AG09309 (cell line): ENCODE measurements around the gene INTS6.

Experiments
- DNase-seq: peaks from one replicate; pipeline ENCODE4 v3.0.0-alpha.2; 2010; ENCODE audit warnings: low read depth
- H3K4me3 ChIP-seq: 2 replicates; pipeline ENCODE4 v1.5.1; 2011; ENCODE audit warnings: mild to moderate bottlenecking, low read depth, low read length, moderate library complexity; ENCODE audit not compliant: control insufficient read depth
- TF ChIP-seq, protein P1 (sequence below): IDR thresholded peaks from 2 replicates; pipeline ENCODE4 v1.5.1; 2011; ENCODE audit warnings: mild to moderate bottlenecking, low read depth, low read length, inconsistent platforms; ENCODE audit not compliant: insufficient read depth, control insufficient read depth; ENCODE audit errors: missing control alignments

The INTS6 gene, protein sequence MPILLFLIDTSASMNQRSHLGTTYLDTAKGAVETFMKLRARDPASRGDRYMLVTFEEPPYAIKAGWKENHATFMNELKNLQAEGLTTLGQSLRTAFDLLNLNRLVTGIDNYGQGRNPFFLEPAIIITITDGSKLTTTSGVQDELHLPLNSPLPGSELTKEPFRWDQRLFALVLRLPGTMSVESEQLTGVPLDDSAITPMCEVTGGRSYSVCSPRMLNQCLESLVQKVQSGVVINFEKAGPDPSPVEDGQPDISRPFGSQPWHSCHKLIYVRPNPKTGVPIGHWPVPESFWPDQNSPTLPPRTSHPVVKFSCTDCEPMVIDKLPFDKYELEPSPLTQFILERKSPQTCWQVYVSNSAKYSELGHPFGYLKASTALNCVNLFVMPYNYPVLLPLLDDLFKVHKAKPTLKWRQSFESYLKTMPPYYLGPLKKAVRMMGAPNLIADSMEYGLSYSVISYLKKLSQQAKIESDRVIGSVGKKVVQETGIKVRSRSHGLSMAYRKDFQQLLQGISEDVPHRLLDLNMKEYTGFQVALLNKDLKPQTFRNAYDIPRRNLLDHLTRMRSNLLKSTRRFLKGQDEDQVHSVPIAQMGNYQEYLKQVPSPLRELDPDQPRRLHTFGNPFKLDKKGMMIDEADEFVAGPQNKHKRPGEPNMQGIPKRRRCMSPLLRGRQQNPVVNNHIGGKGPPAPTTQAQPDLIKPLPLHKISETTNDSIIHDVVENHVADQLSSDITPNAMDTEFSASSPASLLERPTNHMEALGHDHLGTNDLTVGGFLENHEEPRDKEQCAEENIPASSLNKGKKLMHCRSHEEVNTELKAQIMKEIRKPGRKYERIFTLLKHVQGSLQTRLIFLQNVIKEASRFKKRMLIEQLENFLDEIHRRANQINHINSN

DNA sequence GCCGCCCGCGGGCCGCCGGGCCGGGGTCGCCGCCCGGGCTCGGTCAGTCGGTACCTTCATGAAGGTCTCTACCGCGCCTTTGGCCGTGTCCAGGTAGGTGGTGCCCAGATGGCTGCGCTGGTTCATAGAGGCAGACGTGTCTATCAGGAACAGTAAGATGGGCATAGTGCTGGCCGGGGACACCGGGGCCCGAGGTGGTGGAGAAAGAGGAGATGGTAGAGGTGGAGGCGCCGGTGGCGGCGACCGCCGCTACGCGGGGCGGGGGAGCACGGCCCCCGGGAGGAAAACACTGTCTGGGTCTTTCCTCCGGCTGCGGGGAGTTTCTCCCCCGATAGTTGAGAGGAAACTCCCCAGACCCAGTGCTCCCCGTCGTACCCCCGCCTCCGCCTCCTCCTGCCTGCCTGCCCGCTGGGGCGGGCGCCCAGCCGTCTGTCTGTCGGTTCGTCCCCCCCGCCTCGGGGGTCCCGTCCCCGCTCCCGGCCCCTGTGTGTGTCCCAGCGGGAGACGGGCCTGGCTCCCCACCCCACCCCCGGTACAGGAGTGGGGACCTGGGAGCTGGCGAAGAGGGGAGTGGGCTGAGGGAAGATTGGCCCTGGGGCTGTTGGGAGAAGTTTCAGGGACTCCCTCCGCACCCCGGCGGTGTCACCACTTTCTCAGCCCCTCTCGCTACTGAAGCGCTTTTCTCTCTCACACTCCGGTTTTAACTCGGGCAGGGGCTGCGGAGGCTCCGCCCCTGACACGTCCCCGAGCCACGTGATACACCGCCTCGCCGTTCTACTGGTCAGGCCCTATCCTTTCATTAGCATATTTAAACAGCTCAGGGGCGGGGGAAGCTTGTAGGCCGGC lies at the start of gene INTS6:
INTS6 (minus strand) TSS at position 676 of the 846 bp plus-strand sequence; CDS start at position 165, 511 bp downstream.
- H3K4me3 ChIP-seq: peak within 1 kb of the TSS; percentile 80
- TF ChIP-seq, protein P1, sequence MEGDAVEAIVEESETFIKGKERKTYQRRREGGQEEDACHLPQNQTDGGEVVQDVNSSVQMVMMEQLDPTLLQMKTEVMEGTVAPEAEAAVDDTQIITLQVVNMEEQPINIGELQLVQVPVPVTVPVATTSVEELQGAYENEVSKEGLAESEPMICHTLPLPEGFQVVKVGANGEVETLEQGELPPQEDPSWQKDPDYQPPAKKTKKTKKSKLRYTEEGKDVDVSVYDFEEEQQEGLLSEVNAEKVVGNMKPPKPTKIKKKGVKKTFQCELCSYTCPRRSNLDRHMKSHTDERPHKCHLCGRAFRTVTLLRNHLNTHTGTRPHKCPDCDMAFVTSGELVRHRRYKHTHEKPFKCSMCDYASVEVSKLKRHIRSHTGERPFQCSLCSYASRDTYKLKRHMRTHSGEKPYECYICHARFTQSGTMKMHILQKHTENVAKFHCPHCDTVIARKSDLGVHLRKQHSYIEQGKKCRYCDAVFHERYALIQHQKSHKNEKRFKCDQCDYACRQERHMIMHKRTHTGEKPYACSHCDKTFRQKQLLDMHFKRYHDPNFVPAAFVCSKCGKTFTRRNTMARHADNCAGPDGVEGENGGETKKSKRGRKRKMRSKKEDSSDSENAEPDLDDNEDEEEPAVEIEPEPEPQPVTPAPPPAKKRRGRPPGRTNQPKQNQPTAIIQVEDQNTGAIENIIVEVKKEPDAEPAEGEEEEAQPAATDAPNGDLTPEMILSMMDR: no peak

DNA sequence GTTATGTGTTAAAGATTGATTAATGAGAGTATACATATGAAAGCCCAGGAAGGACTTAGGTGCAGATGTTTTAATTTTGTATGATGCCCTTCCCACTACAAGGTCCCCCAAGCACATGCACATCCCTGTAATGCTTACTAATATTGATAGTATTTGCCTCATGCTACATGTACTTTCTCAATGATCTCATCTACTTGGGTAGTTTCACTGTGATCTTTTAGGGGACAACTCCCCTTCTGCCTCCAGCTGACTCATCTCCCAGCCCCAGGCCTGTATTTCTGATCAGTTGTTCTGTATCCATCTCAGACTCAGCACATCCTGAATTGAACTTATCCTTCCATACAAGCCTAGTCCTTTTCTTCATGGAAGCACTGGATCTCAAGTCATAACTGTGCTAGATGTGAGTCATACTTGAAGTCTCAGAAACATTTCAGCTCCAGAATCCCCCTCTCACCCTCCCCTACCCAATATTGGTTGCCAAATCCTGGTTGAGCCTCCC lies 49.4 kb upstream of the INTS6 start:
- DNase-seq: no peak
- H3K4me3 ChIP-seq: no peak overlapping the region
- TF ChIP-seq, protein P1: no peak

More for the DNA sequence above, at the start of gene INTS6:
- peak; percentile 98 for DNase-seq

DNA sequence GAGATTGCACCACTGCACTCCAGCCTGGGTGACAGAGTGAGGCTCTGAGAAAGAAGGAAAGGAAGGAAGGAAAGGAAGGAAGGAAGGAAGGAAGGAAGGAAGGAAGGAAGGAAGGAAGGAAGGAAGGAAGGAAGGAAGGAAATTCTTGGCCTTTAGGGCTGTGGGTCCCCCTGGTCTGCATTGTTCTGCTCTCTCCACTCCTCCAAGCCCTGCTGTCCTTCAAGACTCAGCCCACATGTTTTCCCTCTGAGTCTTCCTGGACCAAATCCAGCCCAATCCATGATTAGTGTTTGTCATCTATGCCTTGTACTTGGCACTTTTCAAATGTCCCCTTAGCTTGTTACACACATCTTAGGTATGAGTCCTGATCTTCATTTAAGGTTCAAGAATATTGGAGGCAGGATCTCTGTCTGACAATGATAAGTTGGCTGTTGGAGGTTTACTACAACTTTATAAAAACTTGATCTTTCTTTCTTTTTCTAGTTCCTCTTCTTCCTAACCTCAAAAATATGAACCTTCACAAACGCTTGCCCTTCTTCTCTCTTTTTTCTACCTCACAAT lies 48.8 kb upstream of the INTS6 start:
- no peak overlapping the region for H3K4me3 ChIP-seq
- DNase-seq: no peak
- TF ChIP-seq, protein P1: no peak

DNA sequence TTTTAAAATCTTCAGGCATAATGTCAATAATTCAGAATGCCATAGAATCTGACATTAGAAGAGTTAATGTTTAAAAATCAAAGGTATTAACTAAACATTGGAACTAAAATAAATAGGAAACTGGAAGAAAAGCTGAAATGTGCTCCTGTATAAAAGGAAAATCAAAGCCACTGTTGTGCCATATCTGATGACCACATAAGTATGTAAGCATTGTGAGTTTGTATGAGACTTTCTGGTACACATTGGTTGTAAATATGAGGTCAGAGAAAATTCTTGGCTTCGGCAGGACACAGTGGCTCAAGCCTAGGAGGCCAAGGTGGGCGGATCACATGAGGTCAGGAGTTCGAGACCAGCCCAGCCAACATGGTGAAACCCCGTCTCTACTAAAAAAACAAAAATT lies 48.3 kb upstream of the INTS6 start:
- no peak overlapping the region for H3K4me3 ChIP-seq
- TF ChIP-seq, protein P1: no peak
- DNase-seq: no peak

DNA sequence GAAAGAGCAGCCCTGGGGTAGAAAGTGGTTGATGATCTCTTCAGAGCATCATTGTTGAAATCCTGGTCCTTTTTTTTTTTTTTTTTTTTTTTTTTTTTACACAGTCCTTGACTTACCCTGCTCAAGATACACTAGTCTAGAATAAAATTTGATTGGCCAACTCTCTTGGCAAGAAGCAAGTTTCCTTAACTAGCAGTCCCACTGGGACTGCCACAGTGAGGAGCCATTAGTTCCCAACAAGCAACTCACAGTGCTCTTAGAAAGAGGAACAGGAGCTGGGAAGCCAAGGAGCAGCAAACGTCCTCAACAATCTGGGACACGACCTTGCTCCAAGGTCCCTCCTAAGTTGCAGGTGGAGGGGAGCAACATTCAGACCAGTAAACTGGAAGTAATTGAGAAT lies 47.9 kb upstream of the INTS6 start:
- no peak overlapping the region for H3K4me3 ChIP-seq
- no peak for DNase-seq
- TF ChIP-seq, protein P1: no peak

DNA sequence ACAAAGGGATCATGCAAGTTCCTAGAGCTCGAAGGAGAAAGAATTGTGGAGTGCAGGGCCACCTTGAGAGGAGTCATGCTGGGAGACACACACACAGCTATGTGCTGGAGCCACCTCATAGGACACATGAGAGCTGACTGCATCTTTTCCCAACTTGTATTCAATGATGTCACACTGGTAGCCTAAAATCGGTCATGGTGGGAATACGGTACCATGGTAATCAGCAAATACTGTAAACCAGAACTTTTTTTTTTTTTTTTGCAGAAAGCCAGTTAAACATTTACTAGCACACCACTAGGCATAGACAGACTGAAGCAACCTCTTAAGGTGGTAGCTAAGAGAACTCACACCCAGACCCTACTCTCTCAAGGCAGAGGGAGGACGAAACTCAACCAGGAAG lies 47.0 kb upstream of the INTS6 start:
- no peak for DNase-seq
- no peak overlapping the region for H3K4me3 ChIP-seq
- TF ChIP-seq, protein P1: no peak
